ENCODE results near the gene CTNNBL1.

Gene CTNNBL1

GRCh38 chr20:37920270-37920669 lies 226.4 kb downstream of the CTNNBL1 start:
- TF ChIP-seq CTCF (IDR thresholded peaks at IDR 0.05; ENCODE audit: low read depth, low read length) = no peak
- no peak overlapping the region for H3K4me3 ChIP-seq (ENCODE audit: low read depth, low read length)
- no peak for DNase-seq

GRCh38 chr20:37920679-37921322 lies 227.0 kb downstream of the CTNNBL1 start:
- TF ChIP-seq CTCF (IDR thresholded peaks at IDR 0.05; ENCODE audit: low read depth, low read length) = no peak
- no peaks in the 10 kb centered on the region for H3K9me3 ChIP-seq (ENCODE audit: severe bottlenecking)
- H3K36me3 ChIP-seq = no peaks in the 10 kb centered on the region
- H3K27ac ChIP-seq = no peak overlapping the region
- no peak for DNase-seq
- no peaks in the 10 kb centered on the region for H3K27me3 ChIP-seq (ENCODE audit: insufficient read depth, low read depth, severe bottlenecking)
- H3K4me3 ChIP-seq (ENCODE audit: low read depth, low read length) = no peak overlapping the region

More at GRCh38 chr20:37920270-37920669, 226.4 kb downstream of the CTNNBL1 start:
- H3K36me3 ChIP-seq = no peaks in the 10 kb centered on the region
- no peak overlapping the region; the same call in 1 of the 2 replicates for H3K27ac ChIP-seq
- no peaks in the 10 kb centered on the region for H3K27me3 ChIP-seq (ENCODE audit: insufficient read depth, low read depth, severe bottlenecking)
- H3K9me3 ChIP-seq (ENCODE audit: severe bottlenecking) = no peaks in the 10 kb centered on the region

GRCh38 chr20:37921341-37921929 lies 227.6 kb downstream of the CTNNBL1 start:
- no peaks in the 10 kb centered on the region for H3K9me3 ChIP-seq (ENCODE audit: severe bottlenecking)
- DNase-seq = no peak
- TF ChIP-seq CTCF (IDR thresholded peaks at IDR 0.05; ENCODE audit: low read depth, low read length) = no peak
- no peaks in the 10 kb centered on the region for H3K27me3 ChIP-seq (ENCODE audit: insufficient read depth, low read depth, severe bottlenecking)
- H3K36me3 ChIP-seq = no peaks in the 10 kb centered on the region
- H3K27ac ChIP-seq = no peak overlapping the region
- no peak overlapping the region for H3K4me3 ChIP-seq (ENCODE audit: low read depth, low read length)

All from WERI-Rb-1 (cell line).